ENCODE data around the gene AMBRA1. TPM values are rescaled to one million over a fixed set of nuclear protein-coding genes. Genes with fewer than 3 reads are reported as not detected.

Gene AMBRA1
- polyA plus RNA-seq, 1 experiment, result 12.8 TPM

DNA sequence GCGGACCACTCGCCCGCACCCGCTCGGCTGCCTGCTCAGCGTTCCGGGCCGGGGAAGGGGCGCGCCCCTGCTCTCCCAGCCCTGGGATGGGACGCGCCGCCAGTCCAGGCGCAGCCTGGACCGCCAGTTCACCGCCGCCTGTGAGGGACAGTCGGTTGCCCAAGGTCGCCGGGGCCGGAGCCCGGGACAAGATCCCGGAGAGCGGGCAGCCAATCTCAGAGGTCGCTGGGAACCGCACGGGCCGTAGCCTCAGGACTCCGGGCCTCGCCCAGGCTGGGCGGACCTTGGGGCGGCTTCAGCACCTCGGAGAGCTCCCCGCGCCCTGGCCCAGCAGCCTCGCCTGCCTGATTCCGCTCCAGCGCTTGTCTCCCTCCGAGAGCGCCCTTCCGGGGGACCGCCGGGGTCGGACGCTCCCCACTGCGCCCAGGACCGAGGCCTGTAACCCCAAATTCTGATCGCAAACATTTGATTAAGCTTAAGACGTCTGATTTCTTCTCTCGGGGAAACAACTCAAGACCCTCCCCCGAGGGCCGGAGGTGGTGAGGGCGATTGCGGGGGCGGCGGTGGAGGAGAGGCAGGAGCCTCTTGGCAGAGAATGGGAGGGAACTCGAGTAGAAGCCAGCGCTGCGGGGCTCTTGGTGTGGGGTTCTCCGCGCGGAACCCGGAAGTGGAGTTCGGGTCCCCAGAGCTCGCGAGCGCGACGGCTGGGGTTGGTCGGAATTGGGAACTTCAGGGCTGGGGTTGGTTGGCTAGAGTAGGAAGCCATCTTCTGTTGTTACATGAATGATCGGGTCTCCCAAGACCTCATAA, 201.2 kb downstream of the AMBRA1 start:
- H3K36me3 ChIP-seq (ENCODE audit: control insufficient read depth, insufficient read depth, low read length), result peaks cover 9% of the 10 kb centered on the region
- H3K4me3 ChIP-seq (ENCODE audit: low read depth, low read length), result peak overlapping the region; percentile 41
- ChIA-PET CTCF (interaction anchor here (0.6 to 7.2 kb wide), 21 partner anchors 7 to 504 kb away, joined by 3 to 81 read pairs (median 4); partner anchors contain the start of gene ATG13), POLR2A (no interaction called here)
- no peak for DNase-seq (ENCODE audit: low read depth)
- peaks cover 20% of the 10 kb centered on the region for H3K27me3 ChIP-seq (ENCODE audit: control insufficient read depth, insufficient read depth, low read length)
- TF ChIP-seq, protein P1, sequence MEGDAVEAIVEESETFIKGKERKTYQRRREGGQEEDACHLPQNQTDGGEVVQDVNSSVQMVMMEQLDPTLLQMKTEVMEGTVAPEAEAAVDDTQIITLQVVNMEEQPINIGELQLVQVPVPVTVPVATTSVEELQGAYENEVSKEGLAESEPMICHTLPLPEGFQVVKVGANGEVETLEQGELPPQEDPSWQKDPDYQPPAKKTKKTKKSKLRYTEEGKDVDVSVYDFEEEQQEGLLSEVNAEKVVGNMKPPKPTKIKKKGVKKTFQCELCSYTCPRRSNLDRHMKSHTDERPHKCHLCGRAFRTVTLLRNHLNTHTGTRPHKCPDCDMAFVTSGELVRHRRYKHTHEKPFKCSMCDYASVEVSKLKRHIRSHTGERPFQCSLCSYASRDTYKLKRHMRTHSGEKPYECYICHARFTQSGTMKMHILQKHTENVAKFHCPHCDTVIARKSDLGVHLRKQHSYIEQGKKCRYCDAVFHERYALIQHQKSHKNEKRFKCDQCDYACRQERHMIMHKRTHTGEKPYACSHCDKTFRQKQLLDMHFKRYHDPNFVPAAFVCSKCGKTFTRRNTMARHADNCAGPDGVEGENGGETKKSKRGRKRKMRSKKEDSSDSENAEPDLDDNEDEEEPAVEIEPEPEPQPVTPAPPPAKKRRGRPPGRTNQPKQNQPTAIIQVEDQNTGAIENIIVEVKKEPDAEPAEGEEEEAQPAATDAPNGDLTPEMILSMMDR (IDR thresholded peaks at IDR 0.05; ENCODE audit: insufficient read depth, low read depth, low read length), result no peak

DNA sequence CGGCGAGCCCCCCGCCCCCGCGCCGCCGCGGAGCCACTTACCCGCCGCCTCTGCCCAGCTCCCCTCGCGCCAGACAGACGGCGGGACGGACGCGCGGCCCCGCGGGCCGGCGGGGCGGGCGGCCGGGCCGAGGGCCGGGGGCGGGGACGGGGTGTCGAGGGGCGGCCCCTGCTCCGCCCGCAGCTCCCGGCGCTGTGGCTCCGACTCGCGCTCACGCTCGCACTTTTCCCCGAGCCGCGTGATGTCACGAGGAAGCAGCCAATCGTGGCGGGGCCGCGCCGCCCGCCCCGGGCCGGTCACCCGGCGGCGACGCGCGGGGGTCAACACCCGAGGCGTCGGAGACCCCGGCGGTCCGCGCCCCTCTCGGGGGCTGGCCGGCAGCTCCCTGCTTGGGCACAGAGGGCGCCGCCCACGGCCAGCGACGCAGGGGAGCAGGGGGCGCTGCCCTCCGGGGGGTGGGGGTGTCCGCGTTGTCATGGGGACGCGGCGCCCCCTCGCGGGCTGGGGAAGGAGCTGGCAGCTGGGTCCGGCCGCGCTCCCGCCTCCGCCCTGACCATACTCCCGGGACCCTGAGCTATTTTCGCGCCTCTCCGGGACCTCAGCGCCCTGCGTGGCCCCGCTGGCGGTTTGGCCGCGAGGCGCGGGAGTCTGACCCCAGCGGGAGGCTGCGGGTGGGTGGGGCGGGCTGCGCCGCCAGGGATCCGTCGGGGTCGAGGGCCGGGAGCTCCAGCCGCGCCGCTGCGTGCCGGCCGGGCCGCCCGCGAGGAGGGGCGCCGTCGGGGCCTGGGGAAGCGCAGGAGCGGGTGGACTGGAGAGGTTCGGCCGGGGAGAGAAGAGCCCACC, 202.0 kb downstream of the AMBRA1 start, which contains the start of gene CHRM4:
CHRM4 (minus strand) TSS at position 199 of the 843 bp plus-strand sequence. CDS start 5,219 bp downstream, outside the sequence.
- ChIA-PET POLR2A (no interaction called here), CTCF (interaction anchor here (0.6 to 7.2 kb wide), 21 partner anchors 8 to 505 kb away, joined by 3 to 81 read pairs (median 4); partner anchors contain the start of gene ATG13)
- DNase-seq (ENCODE audit: low read depth), result no peak
- TF ChIP-seq, protein P1 (IDR thresholded peaks at IDR 0.05; ENCODE audit: insufficient read depth, low read depth, low read length), result peak; percentile 42
- Histone ChIP-seq H3K27me3 (ENCODE audit: control insufficient read depth, insufficient read depth, low read length) (peaks cover 20% of the 10 kb centered on the region), H3K36me3 (ENCODE audit: control insufficient read depth, insufficient read depth, low read length) (peaks cover 1% of the 10 kb centered on the region), H3K4me3 (ENCODE audit: low read depth, low read length) (peak within 1 kb of the TSS; percentile 41)

DNA sequence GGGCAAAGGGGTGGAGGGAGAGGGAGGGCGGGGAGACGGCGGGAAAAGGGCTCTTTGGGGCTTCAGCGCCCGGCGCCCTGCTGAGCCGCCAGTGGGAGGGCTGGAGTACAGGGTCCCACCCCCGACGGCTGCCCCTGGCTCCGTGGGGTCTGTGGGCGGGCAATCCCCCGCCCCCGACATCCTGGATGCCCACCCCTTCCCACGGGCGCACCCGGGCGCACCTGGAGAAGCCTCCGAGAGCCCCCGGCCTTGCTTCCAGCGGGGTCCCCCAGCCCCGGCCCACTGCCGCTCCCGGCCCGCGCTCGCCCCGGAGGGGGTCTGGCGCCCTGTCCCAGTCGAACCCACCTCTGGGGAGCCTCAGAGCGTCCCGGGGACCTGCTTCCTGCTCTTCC, 202.6 kb downstream of the AMBRA1 start:
- TF ChIP-seq, protein P1 (IDR thresholded peaks at IDR 0.05; ENCODE audit: insufficient read depth, low read depth, low read length), result no peak
- peaks cover 1% of the 10 kb centered on the region; the same call in 1 of the 2 replicates for H3K36me3 ChIP-seq (ENCODE audit: control insufficient read depth, insufficient read depth, low read length)
- ChIA-PET CTCF (interaction anchor here (0.9 to 7.2 kb wide), 17 partner anchors 8 to 227 kb away, joined by 3 to 81 read pairs (median 4); partner anchors contain the start of gene ATG13), POLR2A (no interaction called here)
- peaks cover 20% of the 10 kb centered on the region for H3K27me3 ChIP-seq (ENCODE audit: control insufficient read depth, insufficient read depth, low read length)
- no peak for DNase-seq (ENCODE audit: low read depth)
- H3K4me3 ChIP-seq (ENCODE audit: low read depth, low read length), result peak overlapping the region; percentile 41

- no peak for DNase-seq (ENCODE audit: low read depth)
- CTCF ChIA-PET, result interaction anchor here (0.6 to 7.2 kb wide), 18 partner anchors 9 to 228 kb away, joined by 3 to 81 read pairs (median 6); partner anchors contain the start of gene ATG13
- POLR2A ChIA-PET, result no interaction called here
- TF ChIP-seq, protein P1 (IDR thresholded peaks at IDR 0.05; ENCODE audit: insufficient read depth, low read depth, low read length), result no peak
- H3K27me3 ChIP-seq (ENCODE audit: control insufficient read depth, insufficient read depth, low read length), result peaks cover 20% of the 10 kb centered on the region
- no peaks in the 10 kb centered on the region for H3K36me3 ChIP-seq (ENCODE audit: control insufficient read depth, insufficient read depth, low read length)
- H3K4me3 ChIP-seq (ENCODE audit: low read depth, low read length), result no peak overlapping the region
Observed at GRCh38 chr11:46390331-46391171, 203.3 kb downstream of the AMBRA1 start.

Data from BJ (cell line).